ENCODE data around the gene ABCA2. TPM values are rescaled to one million over a fixed set of nuclear protein-coding genes. Genes with fewer than 3 reads are reported as not detected.

ABCA2 gene
- total RNA-seq, 4 donors from 2014 or later = 13.5 to 24.3 (median 19.3) TPM

DNA sequence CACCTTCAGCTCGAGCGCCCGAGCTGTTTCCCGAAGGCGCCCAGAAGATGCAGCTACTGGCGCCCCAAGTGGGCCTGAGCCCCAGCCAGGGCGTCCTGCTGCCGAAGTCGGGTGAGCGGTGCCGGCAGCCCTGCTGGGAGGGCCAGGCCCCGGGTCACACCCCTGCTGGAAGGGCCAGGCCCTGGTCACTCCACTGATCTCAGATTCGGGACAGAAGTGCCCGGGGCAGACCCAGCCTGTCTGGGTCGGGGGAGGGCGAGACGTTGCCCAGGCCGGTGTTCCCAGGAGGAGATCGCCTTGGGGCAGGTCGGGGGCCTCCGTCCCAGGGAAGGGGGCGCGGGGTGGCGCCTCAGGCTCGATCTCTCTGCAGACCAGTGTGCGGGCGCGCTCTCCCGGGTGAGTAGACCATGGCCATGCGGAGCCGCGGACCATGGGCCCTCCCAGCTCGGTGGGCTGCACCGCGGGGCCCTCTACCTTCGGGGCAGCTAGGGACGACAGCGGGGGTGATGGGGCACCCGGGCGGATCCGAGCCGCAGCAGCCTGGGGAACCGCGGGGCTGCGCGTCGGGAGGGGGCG is 42.9 kb downstream of the ABCA2 start:
- WGBS, 2 donors (ENCODE audit: low coverage in 1 of 2) = no CpG with 5 or more reads among the region's 48 CpGs
- peak overlapping the region in 1 of 2 donors; percentile 3 for H3K4me3 ChIP-seq
- no peaks in the 10 kb centered on the region for H3K9me3 ChIP-seq
- TF ChIP-seq EP300 (IDR thresholded peaks at IDR 0.05) (no peak), POLR2AphosphoS5 (IDR thresholded peaks at IDR 0.05) (no peak), POLR2A (IDR thresholded peaks at IDR 0.05) (no peak)
- TF ChIP-seq, protein P1, sequence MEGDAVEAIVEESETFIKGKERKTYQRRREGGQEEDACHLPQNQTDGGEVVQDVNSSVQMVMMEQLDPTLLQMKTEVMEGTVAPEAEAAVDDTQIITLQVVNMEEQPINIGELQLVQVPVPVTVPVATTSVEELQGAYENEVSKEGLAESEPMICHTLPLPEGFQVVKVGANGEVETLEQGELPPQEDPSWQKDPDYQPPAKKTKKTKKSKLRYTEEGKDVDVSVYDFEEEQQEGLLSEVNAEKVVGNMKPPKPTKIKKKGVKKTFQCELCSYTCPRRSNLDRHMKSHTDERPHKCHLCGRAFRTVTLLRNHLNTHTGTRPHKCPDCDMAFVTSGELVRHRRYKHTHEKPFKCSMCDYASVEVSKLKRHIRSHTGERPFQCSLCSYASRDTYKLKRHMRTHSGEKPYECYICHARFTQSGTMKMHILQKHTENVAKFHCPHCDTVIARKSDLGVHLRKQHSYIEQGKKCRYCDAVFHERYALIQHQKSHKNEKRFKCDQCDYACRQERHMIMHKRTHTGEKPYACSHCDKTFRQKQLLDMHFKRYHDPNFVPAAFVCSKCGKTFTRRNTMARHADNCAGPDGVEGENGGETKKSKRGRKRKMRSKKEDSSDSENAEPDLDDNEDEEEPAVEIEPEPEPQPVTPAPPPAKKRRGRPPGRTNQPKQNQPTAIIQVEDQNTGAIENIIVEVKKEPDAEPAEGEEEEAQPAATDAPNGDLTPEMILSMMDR (IDR thresholded peaks at IDR 0.05) = no peak
- no peak overlapping the region for H3K27ac ChIP-seq
- ATAC-seq = no peak
- H3K36me3 ChIP-seq = no peaks in the 10 kb centered on the region
- peaks cover 0 to 14% (median 0%) of the 10 kb centered on the region in 3 donors for H3K4me1 ChIP-seq
- peaks cover 65% of the 10 kb centered on the region for H3K27me3 ChIP-seq

DNA sequence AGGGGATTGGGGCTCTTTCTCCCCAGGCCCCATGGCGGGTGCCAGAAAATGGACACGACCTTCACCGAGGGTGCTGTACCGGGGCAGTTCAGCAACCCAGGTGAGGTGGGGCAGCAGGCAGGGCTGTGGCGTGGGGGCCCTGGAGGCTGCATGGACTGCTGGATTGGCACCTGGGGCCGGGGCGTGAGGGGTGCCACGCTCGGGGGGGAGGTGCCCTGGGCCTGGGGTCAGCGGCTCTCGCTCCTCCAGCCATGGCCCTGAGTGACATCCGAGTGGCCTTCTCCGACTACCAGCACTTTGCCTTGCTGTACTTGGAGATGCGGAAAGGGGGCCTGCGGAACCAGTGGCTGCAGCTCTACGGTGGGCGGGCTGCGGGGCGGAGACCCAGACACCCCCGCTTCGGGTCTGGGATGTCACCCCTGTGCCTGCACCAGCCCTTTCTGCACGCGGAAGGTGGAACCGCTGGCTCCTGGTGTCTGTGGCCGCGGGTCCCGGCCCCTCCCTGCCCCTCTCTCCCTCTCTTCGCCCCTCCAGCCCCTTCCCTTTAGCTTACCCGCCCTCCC is 43.5 kb downstream of the ABCA2 start:
- Histone ChIP-seq H3K27me3 (peaks cover 65% of the 10 kb centered on the region), H3K27ac (no peak overlapping the region), H3K4me3 (no peak overlapping the region), H3K9me3 (no peaks in the 10 kb centered on the region), H3K4me1 (peaks cover 0 to 14% (median 0%) of the 10 kb centered on the region in 3 donors), H3K36me3 (no peaks in the 10 kb centered on the region)
- TF ChIP-seq EP300 (IDR thresholded peaks at IDR 0.05) = no peak
- TF ChIP-seq, protein P1 (IDR thresholded peaks at IDR 0.05) = no peak
- no peak for TF ChIP-seq POLR2A (IDR thresholded peaks at IDR 0.05)
- TF ChIP-seq POLR2AphosphoS5 (IDR thresholded peaks at IDR 0.05) = no peak
- WGBS, 2 donors (ENCODE audit: low coverage in 1 of 2) = no CpG with 5 or more reads among the region's 29 CpGs
- ATAC-seq = no peak

DNA sequence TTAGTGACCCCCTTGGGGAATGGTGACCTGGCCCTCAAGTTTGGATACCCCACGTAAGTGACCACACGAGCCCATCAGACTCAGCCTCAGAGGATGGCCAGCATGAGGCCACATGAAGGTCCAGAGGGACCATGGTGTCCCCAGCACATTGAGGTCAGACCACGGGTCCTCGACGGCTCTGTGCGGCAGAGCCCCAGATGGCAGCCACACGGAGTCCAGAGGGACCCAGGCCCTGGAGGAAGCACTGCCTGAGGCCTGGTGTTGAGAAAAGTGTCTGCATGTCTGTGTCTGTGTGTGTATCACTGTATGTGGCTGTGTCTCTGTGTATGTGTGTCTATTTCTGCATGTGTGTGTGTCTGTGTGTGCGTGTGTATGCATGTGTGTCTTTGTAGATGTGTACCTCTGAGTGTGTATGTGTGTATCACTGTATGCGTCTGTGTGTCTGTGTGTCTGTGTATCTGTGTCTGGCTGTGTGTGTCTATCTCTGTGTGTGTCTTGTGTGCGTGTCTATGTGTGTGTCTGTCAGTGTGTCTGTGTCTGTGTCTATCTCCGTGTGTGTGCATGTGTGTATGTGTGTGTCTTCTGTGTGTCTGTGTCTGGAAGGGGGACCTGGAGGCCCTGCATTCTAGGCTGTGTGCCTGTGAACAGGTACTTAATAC is 44.3 kb downstream of the ABCA2 start:
- H3K4me1 ChIP-seq = peaks cover 0 to 18% (median 0%) of the 10 kb centered on the region in 3 donors
- H3K4me3 ChIP-seq = no peak overlapping the region
- TF ChIP-seq POLR2AphosphoS5 (IDR thresholded peaks at IDR 0.05) (no peak), POLR2A (IDR thresholded peaks at IDR 0.05) (no peak), EP300 (IDR thresholded peaks at IDR 0.05) (no peak)
- TF ChIP-seq, protein P1 (IDR thresholded peaks at IDR 0.05) = no peak
- no peaks in the 10 kb centered on the region for H3K36me3 ChIP-seq
- H3K27me3 ChIP-seq = peaks cover 70% of the 10 kb centered on the region
- ATAC-seq = no peak
- whole genome bisulfite sequencing, 2 donors (ENCODE audit: low coverage in 1 of 2) = 50 to 62% methylated on average over 2 to 3 of the region's 11 CpGs
- no peak overlapping the region for H3K27ac ChIP-seq
- H3K9me3 ChIP-seq = no peaks in the 10 kb centered on the region

DNA sequence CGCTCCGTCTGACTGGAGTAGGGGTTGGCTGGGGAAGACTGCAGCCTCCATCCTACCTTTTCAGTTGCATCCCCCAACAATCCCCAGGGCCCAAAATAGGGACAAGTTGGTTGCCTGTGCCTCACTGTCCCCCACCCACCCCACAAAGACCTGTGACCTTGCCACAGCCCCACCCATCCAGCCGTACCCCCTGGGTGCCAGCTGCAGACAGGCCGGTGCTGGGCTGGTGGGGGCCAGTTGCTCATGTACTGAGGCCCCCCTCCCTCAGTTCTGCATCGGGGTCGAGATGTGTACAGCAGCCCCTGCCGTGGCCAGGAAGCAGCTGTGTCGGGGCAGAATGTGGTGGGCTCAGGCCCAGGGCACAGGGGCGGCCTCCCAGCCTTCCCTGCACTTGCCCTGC is 44.9 kb downstream of the ABCA2 start:
- ATAC-seq = no peak
- H3K4me1 ChIP-seq = peaks cover 0 to 22% (median 1%) of the 10 kb centered on the region in 3 donors
- no peaks in the 10 kb centered on the region for H3K9me3 ChIP-seq
- no peaks in the 10 kb centered on the region for H3K36me3 ChIP-seq
- 100% methylated on average over 2 of the region's 9 CpGs; no CpG with 5 or more reads in 1 of the 2 donors for WGBS, 2 donors (ENCODE audit: low coverage in 1 of 2)
- peaks cover 73% of the 10 kb centered on the region for H3K27me3 ChIP-seq
- TF ChIP-seq EP300 (IDR thresholded peaks at IDR 0.05) (no peak), POLR2AphosphoS5 (IDR thresholded peaks at IDR 0.05) (no peak), POLR2A (IDR thresholded peaks at IDR 0.05) (no peak)
- TF ChIP-seq, protein P1 (IDR thresholded peaks at IDR 0.05) = no peak
- H3K4me3 ChIP-seq = no peak overlapping the region
- no peak overlapping the region for H3K27ac ChIP-seq
